Adrenal gland (tissue), 5 donors: ENCODE results near the gene TSPAN5.

Experiments used
- CTCF ChIP-seq, 6 experiments: fragments of 450-650 bp in 4 of 6; fragments of 200-600 bp in 2 of 6; sonication (generic) in 1 of 6; IDR thresholded peaks; 1 replicate in 5 of 6; 2 replicates in 1 of 6; pipeline versions ENCODE4 v1.5.1 to v1.8.0; 2016 to 2021; ENCODE audit warnings: antibody characterized with exemption in 6 of 6, mild to moderate bottlenecking in 2 of 6, moderate library complexity in 1 of 6
- POLR2A ChIP-seq, 2 donors: fragments of 450-650 bp; IDR thresholded peaks; one replicate each; pipeline ENCODE4 v1.6.1; 2017; ENCODE audit warnings: antibody characterized with exemption in 2 of 2, mild to moderate bottlenecking in 2 of 2, moderate library complexity in 1 of 2
- donor health status: DM: no; HTN: no; CAD: no.

GRCh38 chr4:98430708-98431403 lies 227.6 kb downstream of the TSPAN5 start:
- no peak for TF ChIP-seq CTCF (IDR thresholded peaks at IDR 0.05)
- TF ChIP-seq POLR2A (IDR thresholded peaks at IDR 0.05), result no peak
